HG03064 (cell line): ENCODE results near the gene MCRIP2.
"Not testable (repeated sequence)": the region's sequence is repeated elsewhere in the genome, so short reads cannot be mapped to it uniquely, and the experiment has no call there.

ENCODE experiments used
- ATAC-seq: cut with Tn5 transposase; IDR thresholded peaks from one replicate; pipeline ENCODE4 v1.9.1; 2021; ENCODE audit warnings: low read depth; ENCODE audit not compliant: unreplicated experiment

Gene MCRIP2

GRCh38 chr16:641326-642188 lies at the start of gene MCRIP2:
TSS of gene MCRIP2 (plus strand) at chr16:641828. CDS start at chr16:641992, 164 bp downstream.
- ATAC-seq, result no peak

- ATAC-seq, result no peak
Observed at GRCh38 chr16:591892-592517, 49.6 kb upstream of the MCRIP2 start.

GRCh38 chr16:592518-593306 lies 48.9 kb upstream of the MCRIP2 start:
- ATAC-seq, result no peak

- ATAC-seq, result no peak
Observed at GRCh38 chr16:593406-593805, 48.2 kb upstream of the MCRIP2 start.

- ATAC-seq, result no peak
Observed at GRCh38 chr16:593807-594206, 47.8 kb upstream of the MCRIP2 start.

GRCh38 chr16:595094-595528 lies 46.5 kb upstream of the MCRIP2 start:
- no peak for ATAC-seq

GRCh38 chr16:595942-596735 lies 45.5 kb upstream of the MCRIP2 start:
- no peak for ATAC-seq

- no peak for ATAC-seq
Observed at GRCh38 chr16:596736-597060, 44.9 kb upstream of the MCRIP2 start.

- not testable (repeated sequence) for ATAC-seq
Observed at GRCh38 chr16:597655-598054, 44.0 kb upstream of the MCRIP2 start.

- no peak for ATAC-seq
Observed at GRCh38 chr16:598823-599739, 42.5 kb upstream of the MCRIP2 start.

- ATAC-seq, result no peak
Observed at GRCh38 chr16:600781-601180, 40.8 kb upstream of the MCRIP2 start.

GRCh38 chr16:603933-604332 lies 37.7 kb upstream of the MCRIP2 start:
- ATAC-seq, result no peak

- no peak for ATAC-seq
Observed at GRCh38 chr16:606656-607307, 34.8 kb upstream of the MCRIP2 start.

- ATAC-seq, result no peak
Observed at GRCh38 chr16:608019-608418, 33.6 kb upstream of the MCRIP2 start.

GRCh38 chr16:609316-609715 lies 32.3 kb upstream of the MCRIP2 start:
- ATAC-seq, result no peak

GRCh38 chr16:609984-610383 lies 31.6 kb upstream of the MCRIP2 start:
- ATAC-seq, result no peak

GRCh38 chr16:610513-611381 lies 30.9 kb upstream of the MCRIP2 start:
- ATAC-seq, result no peak

GRCh38 chr16:615122-615521 lies 26.5 kb upstream of the MCRIP2 start:
- ATAC-seq, result no peak
